GM21381 (cell line): ENCODE measurements around the gene CDK8.

Experiments used
- ATAC-seq: cut with Tn5 transposase; IDR thresholded peaks from one replicate; pipeline ENCODE4 v1.9.1; 2021; ENCODE audit warnings: mild to moderate bottlenecking, moderate library complexity; ENCODE audit not compliant: unreplicated experiment

Gene CDK8

DNA sequence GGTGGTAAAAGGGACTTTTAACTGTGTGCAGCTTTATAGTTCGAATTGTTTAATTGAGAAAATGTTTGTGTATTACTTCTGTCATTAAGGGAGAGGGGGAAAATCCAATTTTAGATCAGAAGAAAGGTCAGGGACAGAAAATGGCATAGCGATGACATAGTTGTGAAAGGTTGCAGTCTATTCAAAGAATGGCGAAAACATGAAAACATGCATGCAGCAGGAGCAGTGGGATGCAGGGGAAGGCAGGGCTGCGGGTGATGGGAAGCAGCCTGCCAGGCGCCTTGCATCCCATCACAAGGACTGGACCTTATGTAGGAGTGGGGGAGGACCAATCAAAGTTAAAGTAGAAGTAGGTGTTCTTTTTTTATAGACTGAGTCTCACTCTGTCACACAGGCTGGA is 125.9 kb downstream of the CDK8 start:
- ATAC-seq = no peak

- no peak for ATAC-seq
Measured at GRCh38 chr13:26380930-26381329, 127.0 kb downstream of the CDK8 start.

DNA sequence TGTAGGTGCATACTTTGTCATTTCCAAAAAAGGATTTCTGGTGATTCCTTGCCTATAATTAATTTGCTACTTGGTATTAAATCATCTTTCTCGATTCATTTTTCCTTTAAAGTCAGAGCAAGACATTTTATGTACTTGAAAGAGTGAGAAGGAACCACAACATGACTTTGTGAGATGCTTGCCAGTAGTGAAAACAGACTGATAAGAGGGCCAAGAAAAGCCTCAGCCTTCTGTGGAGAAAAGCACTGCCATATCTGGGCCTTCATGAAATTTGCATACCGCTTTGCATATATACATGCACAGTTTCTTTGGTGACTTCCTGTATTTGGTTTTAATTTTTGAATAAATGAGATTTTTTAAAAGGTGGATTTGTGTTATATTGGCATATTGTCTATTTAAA is 128.4 kb downstream of the CDK8 start:
- ATAC-seq = no peak

- ATAC-seq = no peak
Measured at GRCh38 chr13:26382835-26383234, 128.9 kb downstream of the CDK8 start.

DNA sequence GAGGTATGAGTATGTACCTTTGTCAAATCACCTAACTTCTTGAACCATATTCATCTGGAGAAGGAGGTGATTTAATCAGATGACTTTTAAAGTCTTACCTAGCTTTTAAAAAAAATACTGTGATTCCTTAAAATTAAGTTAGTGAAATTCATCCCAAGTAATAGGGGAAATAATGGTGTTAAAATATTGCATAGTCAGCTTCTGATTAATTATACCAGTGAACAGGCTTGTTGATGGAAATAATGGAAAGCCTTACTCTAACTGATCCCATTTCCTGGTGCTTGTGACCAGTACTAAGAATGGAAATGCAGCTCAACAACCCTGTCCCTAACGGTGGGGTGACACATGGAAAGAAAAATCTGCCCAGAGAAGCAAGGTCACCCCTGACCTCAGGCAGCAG is 130.7 kb downstream of the CDK8 start:
- ATAC-seq = no peak

GRCh38 chr13:26386026-26386425 is 132.1 kb downstream of the CDK8 start:
- ATAC-seq = no peak

DNA sequence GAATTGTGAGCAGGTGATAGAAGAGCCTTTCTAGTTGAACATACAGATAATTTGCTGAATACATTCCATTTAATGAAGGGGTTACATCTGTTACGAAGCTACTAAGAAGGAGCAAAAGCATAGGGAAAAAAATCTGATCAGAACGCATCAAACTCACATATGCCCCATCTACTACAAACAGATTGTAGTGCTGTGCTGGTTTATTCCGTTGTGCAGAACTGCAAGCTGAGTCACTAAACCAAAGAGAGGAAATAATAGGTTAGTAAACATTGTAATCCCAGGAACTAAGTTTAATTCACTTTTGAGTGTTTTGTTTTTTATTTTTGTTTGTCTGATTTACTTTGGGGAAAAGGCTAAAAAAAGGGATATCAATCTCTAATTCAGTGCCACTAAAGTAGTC is 136.3 kb downstream of the CDK8 start:
- ATAC-seq = no peak

- no peak for ATAC-seq
Measured at GRCh38 chr13:26400545-26400944, 146.6 kb downstream of the CDK8 start.

DNA sequence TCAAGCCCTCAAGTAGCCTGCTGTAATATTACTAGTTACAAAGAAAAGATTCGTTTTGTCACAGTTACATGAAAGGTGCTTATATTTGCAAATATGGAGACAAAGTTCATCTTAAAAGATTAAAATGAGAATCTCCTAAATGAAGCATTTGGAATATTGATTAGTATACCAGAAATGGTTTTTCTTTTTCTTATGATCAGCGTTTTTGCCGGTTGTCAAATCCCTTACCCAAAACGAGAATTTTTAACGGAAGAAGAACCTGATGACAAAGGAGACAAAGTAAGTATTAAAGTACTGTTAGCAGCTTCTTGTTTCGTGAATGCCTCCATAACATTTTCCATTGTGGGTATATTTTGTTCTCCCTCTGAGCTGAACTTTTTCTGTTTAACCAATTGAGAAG is 147.1 kb downstream of the CDK8 start:
- ATAC-seq = no peak

DNA sequence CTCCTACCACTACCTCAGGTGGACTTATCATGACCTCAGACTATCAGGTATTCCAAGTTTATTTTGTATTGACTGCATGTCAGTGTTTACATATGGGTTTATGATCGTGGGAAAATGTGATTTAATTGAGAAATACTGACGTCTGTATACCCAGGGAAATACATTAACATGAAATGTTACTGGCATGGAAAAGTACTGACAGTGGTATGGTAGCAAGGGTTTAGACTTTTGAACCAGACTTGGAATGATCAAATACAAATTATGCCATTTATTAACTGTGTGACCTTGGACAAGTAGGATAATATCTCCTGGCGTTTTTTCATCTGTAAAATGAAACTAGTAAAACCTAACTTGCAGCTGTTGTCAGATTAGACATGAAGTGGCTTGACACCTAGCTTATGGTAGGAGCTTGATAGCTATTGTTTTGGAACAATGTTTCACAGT is 147.7 kb downstream of the CDK8 start:
- ATAC-seq = no peak

DNA sequence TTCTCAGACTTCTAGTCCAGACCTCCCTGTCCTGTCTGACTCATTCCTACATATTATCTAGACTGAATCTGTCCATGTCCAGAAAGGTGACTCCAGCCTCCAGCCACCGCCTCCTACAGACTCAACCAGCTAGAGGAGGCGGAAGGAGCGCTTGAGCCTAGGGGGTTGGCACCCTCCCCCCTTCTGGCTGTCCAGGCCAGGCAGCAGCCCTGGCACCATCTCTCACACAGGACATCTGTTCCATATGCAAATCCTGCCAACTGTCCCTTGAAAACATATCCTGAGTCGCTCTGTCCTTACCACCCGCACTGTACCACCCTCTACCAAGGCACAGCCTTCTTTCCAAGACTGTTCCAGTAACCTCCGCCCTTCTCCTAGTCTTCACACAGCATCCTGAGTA is 152.9 kb downstream of the CDK8 start:
- no peak for ATAC-seq

GRCh38 chr13:26411206-26411605 is 157.3 kb downstream of the CDK8 start:
- no peak for ATAC-seq

DNA sequence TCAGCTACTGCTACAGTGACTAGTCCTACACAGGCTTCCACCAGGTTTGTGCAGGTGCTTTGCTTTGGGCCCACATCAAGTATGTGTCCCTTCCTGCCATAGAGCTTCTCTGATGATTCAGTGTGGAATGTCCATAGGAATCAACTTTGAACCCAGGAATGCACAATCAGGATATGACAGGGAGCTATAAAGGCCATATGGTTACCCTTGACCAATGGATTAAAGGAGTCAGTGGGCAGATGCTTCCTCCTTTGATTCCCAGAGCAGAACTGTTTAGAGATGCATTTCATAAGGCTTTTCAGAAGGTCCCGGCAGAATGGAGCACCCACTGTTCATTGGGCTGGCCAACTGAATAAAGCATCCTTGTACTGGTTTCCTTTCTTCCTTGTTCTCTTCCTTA is 158.3 kb downstream of the CDK8 start:
- ATAC-seq = no peak

GRCh38 chr13:26412936-26413716 is 159.2 kb downstream of the CDK8 start:
- no peak for ATAC-seq

GRCh38 chr13:26420282-26420960 is 166.5 kb downstream of the CDK8 start:
- ATAC-seq = no peak

- ATAC-seq = no peak
Measured at GRCh38 chr13:26422036-26422435, 168.1 kb downstream of the CDK8 start.

GRCh38 chr13:26423629-26424028 is 169.7 kb downstream of the CDK8 start:
- ATAC-seq = no peak

GRCh38 chr13:26424181-26424580 is 170.3 kb downstream of the CDK8 start:
- ATAC-seq = no peak

DNA sequence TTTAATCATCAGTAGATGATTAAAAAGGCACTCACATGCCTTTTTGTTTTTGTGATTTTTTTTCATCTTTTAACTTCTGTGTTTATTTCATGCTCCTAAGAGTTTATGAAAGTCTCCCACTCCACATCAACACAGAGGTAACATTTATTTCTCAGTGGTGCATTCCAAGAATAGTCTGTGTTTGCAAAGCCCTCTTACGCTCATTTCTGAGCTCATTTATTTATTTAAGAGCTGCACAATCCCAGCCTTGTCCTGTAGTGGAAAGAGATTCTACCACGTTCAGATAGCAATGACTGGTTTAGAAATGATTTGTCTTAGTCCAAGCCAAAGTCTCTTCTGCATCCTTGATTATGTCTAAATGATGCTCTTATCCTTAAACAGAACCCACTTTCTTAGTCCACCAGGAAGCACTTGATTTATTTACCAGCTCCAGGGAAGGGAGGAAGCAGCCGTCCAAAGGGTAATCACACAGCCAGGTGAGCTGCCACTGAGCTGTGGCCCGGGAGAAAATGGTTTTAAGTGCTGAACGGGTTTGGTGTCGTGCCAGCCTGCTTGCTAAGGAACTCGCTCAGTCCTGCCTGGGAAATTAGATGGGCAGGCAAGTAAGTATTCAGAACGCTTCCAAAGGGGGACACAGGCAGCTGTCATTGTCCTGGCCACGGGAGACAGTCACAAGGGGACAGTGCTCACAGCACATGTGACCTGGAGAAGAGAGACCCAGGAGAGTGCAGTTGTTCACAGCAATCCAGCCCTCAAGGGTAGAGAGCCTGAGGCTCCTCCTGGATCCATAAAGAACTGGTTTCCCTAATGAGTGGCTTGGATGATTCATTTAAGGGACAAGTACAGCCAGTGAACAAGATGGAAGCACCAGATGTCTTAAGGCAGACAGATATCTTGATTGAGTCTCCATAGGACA is 171.8 kb downstream of the CDK8 start:
- ATAC-seq = no peak

GRCh38 chr13:26433776-26434175 is 179.8 kb downstream of the CDK8 start:
- ATAC-seq = no peak

- ATAC-seq = no peak
Measured at GRCh38 chr13:26435171-26435570, 181.2 kb downstream of the CDK8 start.
